Panc1 (cell line): Measurements from ENCODE around the gene TARP.

Experiments used
- CTCF ChIP-seq: fragments of 450-650 bp; IDR thresholded peaks from 2 replicates; pipeline ENCODE4 v1.5.1; 2017; ENCODE audit warnings: mild to moderate bottlenecking
- SIN3A ChIP-seq: IDR thresholded peaks from 2 replicates; pipeline ENCODE4 v1.6.1; 2012; ENCODE audit warnings: low read depth, mild to moderate bottlenecking, low read length, moderate library complexity, borderline replicate concordance; ENCODE audit not compliant: insufficient read depth

GRCh38 chr7:38215115-38215514 is 58.3 kb downstream of the TARP start:
- TF ChIP-seq CTCF (no peak), SIN3A (no peak)
